Measurements from ENCODE around the gene RLF. TPM values are rescaled to one million over a fixed set of nuclear protein-coding genes. Genes with fewer than 3 reads are reported as not detected.

Gene RLF
- total and polyA plus RNA-seq, 9 of the 15 experiments (the other 6 are each of a cell fraction or from before 2014, with no cell fraction given) = 3.6 to 35.0 (median 21.2) TPM

DNA sequence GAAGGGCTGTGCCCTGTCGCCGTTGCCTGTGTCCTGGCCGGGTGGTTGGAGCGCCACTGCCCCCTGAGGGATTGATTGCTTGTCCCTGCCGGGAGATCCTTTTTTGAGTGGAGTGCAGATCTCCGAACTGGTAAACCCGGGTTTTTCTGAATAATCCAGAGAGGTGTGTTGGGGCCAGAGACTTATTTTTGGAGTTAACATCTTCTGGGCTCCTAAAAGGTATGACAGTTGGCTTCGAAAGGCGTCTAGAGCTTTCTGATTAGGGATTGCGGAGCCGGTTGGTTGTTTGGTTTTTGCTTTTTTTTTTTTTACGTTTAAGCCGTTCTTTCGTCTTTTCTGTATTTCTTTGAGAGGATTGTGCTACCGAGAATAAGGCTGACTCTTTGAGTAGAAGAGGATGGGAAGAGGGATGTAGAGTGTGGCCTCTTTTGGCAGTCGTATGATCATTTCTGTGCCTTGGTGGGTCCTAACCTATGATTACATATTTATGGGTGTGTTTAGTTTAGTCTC is 756 bp downstream of the RLF start (continued):
- TF ChIP-seq MAFG (tag; conservative IDR thresholded peaks at IDR 0.05) (no peak), TAF9B (IDR thresholded peaks at IDR 0.05; ENCODE audit: partially characterized antibody) (no peak), ZNF184 (CRISPR knock-in tag; IDR thresholded peaks at IDR 0.05) (no peak), SRSF9 (IDR thresholded peaks at IDR 0.05; ENCODE audit: borderline replicate concordance, low read depth, low read length) (no peak), POLR2B (IDR thresholded peaks at IDR 0.05; ENCODE audit: low read depth, partially characterized antibody) (no peak), ZBTB11 (CRISPR knock-in tag; IDR thresholded peaks at IDR 0.05) (no peak), ATF6 (CRISPR knock-in tag; IDR thresholded peaks at IDR 0.05) (no peak), ZNF384 (IDR thresholded peaks at IDR 0.05; ENCODE audit: low read depth, low read length) (0 out of 2 replicates have a peak, but pooled peaks have one; percentile 6)
- TF ChIP-seq, protein P1, sequence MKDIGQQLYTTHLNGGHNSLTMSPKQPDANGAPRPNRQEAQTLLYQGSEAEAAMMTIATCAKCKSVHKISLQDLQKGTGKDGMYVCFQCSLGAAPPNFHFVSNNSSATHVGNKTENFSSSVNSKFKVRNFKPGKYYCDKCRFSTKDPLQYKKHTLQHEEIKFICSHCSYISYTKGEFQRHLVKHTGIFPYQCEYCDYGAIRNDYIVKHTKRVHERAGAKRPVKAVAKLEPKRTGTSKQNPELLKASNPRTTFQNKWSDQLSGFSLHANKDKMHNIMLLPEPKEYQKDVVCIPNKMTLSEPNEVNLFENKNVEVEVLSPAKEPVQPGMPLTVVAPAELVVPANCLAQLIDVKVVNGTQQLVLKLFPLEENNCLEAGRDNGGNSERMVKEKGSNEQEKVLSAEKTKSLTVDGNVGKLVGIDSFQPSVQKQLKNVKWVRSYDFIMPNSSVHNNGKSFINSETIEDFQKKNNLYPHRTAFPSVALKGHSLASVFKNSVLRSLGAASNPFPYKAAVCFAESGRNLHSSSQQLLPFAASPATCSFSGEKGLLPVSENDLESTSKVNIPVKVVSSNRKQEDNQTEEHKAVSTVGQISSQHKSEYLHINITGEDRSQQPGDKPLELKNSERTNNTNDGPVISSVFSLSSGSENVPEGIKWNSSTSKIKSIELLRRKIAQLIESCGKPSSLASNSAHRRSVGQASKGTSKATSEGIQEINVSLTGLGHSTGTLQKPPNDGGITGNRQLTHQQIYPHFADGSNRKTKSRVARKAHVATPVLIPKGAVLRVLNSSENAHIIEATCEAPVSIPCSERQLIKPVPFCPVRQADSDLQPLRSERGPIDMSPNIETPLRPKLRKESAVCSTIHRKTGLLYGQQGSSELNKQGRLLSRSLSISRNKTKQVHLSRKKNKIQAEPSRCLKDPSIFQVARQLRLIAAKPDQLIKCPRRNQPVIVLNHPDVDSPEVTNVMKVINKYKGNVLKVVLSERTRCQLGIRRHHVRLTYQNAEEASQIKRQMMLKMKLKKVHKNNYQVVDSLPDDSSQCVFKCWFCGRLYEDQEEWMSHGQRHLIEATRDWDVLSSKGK (CRISPR knock-in tag; IDR thresholded peaks at IDR 0.05) = no peak
